Measurements from ENCODE around the gene MORF4L1.

DNA sequence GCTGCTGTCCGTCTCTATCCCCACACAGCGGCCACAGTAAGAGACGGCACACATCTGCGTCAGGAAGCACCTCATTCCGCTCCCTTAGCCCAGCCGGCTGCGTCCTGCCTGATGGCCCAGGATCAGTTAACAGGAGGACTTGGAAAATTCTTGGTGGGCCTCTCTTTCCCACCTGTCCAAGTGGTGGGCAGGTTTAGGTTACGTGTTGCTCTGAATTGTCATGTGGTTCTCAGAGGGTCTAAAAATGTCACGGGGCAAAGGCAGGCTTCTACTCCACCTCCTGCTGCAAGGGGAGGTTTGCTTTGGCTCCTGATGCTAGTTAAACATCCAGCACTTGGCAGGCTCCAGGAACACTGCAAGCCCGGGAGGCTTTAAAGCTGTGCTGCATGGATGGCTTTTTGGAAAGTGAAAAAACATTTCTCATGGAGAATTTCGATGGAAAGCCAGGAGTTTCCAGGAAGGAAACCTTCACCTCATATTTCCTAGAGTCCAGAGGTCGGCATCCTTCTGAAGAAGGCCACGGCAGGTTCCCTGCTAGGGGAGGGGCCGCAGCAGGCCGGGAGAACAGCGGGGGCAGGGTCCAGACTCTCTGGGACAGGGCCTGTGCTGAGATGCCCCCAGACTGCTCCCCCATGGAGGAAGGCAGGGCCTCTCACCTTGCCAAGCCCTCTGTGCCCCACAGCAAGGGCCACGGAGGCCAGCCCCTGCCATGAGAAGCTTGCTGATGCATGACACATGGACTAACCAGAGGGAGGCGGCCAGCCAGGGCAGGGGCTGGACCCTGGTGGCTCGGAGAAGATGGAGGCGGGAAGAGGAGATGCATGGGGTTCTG lies 61.3 kb downstream of the MORF4L1 start:
- no peak for TF ChIP-seq POLR2A (IDR thresholded peaks at IDR 0.05)
- TF ChIP-seq, protein P1, sequence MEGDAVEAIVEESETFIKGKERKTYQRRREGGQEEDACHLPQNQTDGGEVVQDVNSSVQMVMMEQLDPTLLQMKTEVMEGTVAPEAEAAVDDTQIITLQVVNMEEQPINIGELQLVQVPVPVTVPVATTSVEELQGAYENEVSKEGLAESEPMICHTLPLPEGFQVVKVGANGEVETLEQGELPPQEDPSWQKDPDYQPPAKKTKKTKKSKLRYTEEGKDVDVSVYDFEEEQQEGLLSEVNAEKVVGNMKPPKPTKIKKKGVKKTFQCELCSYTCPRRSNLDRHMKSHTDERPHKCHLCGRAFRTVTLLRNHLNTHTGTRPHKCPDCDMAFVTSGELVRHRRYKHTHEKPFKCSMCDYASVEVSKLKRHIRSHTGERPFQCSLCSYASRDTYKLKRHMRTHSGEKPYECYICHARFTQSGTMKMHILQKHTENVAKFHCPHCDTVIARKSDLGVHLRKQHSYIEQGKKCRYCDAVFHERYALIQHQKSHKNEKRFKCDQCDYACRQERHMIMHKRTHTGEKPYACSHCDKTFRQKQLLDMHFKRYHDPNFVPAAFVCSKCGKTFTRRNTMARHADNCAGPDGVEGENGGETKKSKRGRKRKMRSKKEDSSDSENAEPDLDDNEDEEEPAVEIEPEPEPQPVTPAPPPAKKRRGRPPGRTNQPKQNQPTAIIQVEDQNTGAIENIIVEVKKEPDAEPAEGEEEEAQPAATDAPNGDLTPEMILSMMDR (IDR thresholded peaks at IDR 0.05): no peak
- no peak for TF ChIP-seq EP300 (IDR thresholded peaks at IDR 0.05; ENCODE audit: low read depth)
